ENCODE data around the gene NAGA. TPM values are rescaled to one million over a fixed set of nuclear protein-coding genes. Genes with fewer than 3 reads are reported as not detected.

The NAGA gene
- total and polyA plus RNA-seq, 9 of the 15 experiments (the other 6 are each of a cell fraction or from before 2014, with no cell fraction given), result 6.5 to 20.6 (median 17.4) TPM

DNA sequence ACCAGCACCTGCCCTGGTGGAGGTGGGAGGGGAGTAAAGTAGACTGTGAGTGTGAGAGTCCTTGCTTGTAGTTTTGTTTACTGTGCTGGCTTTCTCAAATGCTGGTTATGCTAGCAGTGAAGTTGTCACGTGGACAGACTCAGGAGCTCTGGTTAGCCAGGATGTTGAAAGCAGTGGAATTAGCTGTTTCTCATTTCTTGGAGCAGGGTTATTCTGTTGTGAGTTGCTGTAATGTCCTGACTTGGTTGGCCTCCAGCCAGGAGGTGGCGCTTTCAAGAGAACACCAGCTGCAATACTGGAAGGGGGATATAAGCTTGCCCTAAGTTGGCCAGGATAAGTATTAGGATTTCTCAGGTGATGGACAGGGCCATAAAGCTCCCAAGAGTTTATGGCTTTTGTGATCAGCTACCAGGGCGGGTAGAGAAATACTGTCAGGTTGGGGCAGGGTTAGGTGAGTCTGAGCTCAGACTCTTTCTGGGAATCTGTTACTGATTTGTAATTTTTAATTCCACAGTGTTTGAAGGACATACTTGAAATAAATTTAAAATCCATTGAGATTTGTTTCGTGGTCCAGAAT, 46.3 kb upstream of the NAGA start (continued):
- TF ChIP-seq, protein P1, sequence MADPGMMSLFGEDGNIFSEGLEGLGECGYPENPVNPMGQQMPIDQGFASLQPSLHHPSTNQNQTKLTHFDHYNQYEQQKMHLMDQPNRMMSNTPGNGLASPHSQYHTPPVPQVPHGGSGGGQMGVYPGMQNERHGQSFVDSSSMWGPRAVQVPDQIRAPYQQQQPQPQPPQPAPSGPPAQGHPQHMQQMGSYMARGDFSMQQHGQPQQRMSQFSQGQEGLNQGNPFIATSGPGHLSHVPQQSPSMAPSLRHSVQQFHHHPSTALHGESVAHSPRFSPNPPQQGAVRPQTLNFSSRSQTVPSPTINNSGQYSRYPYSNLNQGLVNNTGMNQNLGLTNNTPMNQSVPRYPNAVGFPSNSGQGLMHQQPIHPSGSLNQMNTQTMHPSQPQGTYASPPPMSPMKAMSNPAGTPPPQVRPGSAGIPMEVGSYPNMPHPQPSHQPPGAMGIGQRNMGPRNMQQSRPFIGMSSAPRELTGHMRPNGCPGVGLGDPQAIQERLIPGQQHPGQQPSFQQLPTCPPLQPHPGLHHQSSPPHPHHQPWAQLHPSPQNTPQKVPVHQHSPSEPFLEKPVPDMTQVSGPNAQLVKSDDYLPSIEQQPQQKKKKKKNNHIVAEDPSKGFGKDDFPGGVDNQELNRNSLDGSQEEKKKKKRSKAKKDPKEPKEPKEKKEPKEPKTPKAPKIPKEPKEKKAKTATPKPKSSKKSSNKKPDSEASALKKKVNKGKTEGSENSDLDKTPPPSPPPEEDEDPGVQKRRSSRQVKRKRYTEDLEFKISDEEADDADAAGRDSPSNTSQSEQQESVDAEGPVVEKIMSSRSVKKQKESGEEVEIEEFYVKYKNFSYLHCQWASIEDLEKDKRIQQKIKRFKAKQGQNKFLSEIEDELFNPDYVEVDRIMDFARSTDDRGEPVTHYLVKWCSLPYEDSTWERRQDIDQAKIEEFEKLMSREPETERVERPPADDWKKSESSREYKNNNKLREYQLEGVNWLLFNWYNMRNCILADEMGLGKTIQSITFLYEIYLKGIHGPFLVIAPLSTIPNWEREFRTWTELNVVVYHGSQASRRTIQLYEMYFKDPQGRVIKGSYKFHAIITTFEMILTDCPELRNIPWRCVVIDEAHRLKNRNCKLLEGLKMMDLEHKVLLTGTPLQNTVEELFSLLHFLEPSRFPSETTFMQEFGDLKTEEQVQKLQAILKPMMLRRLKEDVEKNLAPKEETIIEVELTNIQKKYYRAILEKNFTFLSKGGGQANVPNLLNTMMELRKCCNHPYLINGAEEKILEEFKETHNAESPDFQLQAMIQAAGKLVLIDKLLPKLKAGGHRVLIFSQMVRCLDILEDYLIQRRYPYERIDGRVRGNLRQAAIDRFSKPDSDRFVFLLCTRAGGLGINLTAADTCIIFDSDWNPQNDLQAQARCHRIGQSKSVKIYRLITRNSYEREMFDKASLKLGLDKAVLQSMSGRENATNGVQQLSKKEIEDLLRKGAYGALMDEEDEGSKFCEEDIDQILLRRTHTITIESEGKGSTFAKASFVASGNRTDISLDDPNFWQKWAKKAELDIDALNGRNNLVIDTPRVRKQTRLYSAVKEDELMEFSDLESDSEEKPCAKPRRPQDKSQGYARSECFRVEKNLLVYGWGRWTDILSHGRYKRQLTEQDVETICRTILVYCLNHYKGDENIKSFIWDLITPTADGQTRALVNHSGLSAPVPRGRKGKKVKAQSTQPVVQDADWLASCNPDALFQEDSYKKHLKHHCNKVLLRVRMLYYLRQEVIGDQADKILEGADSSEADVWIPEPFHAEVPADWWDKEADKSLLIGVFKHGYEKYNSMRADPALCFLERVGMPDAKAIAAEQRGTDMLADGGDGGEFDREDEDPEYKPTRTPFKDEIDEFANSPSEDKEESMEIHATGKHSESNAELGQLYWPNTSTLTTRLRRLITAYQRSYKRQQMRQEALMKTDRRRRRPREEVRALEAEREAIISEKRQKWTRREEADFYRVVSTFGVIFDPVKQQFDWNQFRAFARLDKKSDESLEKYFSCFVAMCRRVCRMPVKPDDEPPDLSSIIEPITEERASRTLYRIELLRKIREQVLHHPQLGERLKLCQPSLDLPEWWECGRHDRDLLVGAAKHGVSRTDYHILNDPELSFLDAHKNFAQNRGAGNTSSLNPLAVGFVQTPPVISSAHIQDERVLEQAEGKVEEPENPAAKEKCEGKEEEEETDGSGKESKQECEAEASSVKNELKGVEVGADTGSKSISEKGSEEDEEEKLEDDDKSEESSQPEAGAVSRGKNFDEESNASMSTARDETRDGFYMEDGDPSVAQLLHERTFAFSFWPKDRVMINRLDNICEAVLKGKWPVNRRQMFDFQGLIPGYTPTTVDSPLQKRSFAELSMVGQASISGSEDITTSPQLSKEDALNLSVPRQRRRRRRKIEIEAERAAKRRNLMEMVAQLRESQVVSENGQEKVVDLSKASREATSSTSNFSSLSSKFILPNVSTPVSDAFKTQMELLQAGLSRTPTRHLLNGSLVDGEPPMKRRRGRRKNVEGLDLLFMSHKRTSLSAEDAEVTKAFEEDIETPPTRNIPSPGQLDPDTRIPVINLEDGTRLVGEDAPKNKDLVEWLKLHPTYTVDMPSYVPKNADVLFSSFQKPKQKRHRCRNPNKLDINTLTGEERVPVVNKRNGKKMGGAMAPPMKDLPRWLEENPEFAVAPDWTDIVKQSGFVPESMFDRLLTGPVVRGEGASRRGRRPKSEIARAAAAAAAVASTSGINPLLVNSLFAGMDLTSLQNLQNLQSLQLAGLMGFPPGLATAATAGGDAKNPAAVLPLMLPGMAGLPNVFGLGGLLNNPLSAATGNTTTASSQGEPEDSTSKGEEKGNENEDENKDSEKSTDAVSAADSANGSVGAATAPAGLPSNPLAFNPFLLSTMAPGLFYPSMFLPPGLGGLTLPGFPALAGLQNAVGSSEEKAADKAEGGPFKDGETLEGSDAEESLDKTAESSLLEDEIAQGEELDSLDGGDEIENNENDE (IDR thresholded peaks at IDR 0.05; ENCODE audit: low read depth, low read length), result no peak
- TF ChIP-seq ZNF12 (CRISPR knock-in tag; IDR thresholded peaks at IDR 0.05) (no peak), ZNF561 (CRISPR knock-in tag; conservative IDR thresholded peaks at IDR 0.05) (no peak), ZFPM2 (CRISPR knock-in tag; IDR thresholded peaks at IDR 0.05) (no peak), MAFF (IDR thresholded peaks at IDR 0.05; ENCODE audit: low read length) (no peak), ZNF23 (CRISPR knock-in tag; IDR thresholded peaks at IDR 0.05) (no peak), TAF15 (IDR thresholded peaks at IDR 0.05; ENCODE audit: low read depth, low read length) (no peak)
- TF ChIP-seq, protein P2, sequence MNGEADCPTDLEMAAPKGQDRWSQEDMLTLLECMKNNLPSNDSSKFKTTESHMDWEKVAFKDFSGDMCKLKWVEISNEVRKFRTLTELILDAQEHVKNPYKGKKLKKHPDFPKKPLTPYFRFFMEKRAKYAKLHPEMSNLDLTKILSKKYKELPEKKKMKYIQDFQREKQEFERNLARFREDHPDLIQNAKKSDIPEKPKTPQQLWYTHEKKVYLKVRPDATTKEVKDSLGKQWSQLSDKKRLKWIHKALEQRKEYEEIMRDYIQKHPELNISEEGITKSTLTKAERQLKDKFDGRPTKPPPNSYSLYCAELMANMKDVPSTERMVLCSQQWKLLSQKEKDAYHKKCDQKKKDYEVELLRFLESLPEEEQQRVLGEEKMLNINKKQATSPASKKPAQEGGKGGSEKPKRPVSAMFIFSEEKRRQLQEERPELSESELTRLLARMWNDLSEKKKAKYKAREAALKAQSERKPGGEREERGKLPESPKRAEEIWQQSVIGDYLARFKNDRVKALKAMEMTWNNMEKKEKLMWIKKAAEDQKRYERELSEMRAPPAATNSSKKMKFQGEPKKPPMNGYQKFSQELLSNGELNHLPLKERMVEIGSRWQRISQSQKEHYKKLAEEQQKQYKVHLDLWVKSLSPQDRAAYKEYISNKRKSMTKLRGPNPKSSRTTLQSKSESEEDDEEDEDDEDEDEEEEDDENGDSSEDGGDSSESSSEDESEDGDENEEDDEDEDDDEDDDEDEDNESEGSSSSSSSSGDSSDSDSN (IDR thresholded peaks at IDR 0.05; ENCODE audit: borderline replicate concordance in 1 of 2, low read depth in 2 of 2, low read length in 2 of 2), result no peak
- TF ChIP-seq, protein P3, sequence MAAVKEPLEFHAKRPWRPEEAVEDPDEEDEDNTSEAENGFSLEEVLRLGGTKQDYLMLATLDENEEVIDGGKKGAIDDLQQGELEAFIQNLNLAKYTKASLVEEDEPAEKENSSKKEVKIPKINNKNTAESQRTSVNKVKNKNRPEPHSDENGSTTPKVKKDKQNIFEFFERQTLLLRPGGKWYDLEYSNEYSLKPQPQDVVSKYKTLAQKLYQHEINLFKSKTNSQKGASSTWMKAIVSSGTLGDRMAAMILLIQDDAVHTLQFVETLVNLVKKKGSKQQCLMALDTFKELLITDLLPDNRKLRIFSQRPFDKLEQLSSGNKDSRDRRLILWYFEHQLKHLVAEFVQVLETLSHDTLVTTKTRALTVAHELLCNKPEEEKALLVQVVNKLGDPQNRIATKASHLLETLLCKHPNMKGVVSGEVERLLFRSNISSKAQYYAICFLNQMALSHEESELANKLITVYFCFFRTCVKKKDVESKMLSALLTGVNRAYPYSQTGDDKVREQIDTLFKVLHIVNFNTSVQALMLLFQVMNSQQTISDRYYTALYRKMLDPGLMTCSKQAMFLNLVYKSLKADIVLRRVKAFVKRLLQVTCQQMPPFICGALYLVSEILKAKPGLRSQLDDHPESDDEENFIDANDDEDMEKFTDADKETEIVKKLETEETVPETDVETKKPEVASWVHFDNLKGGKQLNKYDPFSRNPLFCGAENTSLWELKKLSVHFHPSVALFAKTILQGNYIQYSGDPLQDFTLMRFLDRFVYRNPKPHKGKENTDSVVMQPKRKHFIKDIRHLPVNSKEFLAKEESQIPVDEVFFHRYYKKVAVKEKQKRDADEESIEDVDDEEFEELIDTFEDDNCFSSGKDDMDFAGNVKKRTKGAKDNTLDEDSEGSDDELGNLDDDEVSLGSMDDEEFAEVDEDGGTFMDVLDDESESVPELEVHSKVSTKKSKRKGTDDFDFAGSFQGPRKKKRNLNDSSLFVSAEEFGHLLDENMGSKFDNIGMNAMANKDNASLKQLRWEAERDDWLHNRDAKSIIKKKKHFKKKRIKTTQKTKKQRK (IDR thresholded peaks at IDR 0.05; ENCODE audit: borderline replicate concordance, low read depth, low read length), result no peak

Data from K562 (cell line).